PC-3 (cell line): Measurements from ENCODE around the gene RHEBL1. TPM values are rescaled to one million over a fixed set of nuclear protein-coding genes. Genes with fewer than 3 reads are reported as not detected.

Experiments used
- ATAC-seq: fragments of 200-7000 bp; cut with Tn5 transposase; 2 replicates; pipeline ENCODE4 v1.9.1; 2020; ENCODE audit warnings: mild to moderate bottlenecking, moderate library complexity
- BruUV-seq: library from RNA; stranded (reverse); fragments of 400-500 nt; replicated peaks from 2 replicates; lab custom pipeline; 2021; lab: Mats Ljungman, UMichigan
- CTCF ChIA-PET: fragments of 300-600 bp; sonication (Branson Sonifier 250); formaldehyde crosslinking; loops from one replicate; lab custom pipeline; 2022; ENCODE audit warnings: antibody characterized with exemption; lab: Charles Lee
- POLR2A ChIA-PET: fragments of 300-600 bp; sonication (Branson Sonifier 250); formaldehyde crosslinking; loops from one replicate; lab custom pipeline; 2022; ENCODE audit warnings: antibody characterized with exemption; ENCODE audit not compliant: unreplicated experiment; lab: Charles Lee
- DNase-seq: peaks from one replicate; pipeline ENCODE4 v3.0.0-alpha.2; 2015
- H2AFZ ChIP-seq: fragments of 300-600 bp; sonication (generic); 2 replicates; pipeline ENCODE4 v1.6.0; 2016; ENCODE audit warnings: antibody characterized with exemption, low read length
- H3F3A ChIP-seq: fragments of 300-600 bp; sonication (generic); one replicate; pipeline ENCODE4 v1.6.0; 2017; ENCODE audit warnings: antibody characterized with exemption, low read length, control low read depth, mild to moderate bottlenecking; ENCODE audit not compliant: unreplicated experiment
- H3K27ac ChIP-seq: fragments of 300-600 bp; sonication (generic); 2 replicates; pipeline ENCODE4 v1.5.1; 2016; ENCODE audit warnings: mild to moderate bottlenecking, low read length
- H3K27me3 ChIP-seq: fragments of 300-600 bp; sonication (generic); 2 replicates; pipeline ENCODE4 v1.6.1; 2016; ENCODE audit warnings: low read length, mixed read lengths
- H3K36me3 ChIP-seq: fragments of 300-600 bp; sonication (generic); 2 replicates; pipeline ENCODE4 v1.6.1; 2016; ENCODE audit warnings: low read depth, mixed run types, low read length, mixed read lengths
- H3K4me1 ChIP-seq: fragments of 300-600 bp; sonication (generic); 2 replicates; pipeline ENCODE4 v1.5.1; 2016; ENCODE audit warnings: low read length; ENCODE audit not compliant: insufficient read depth
- H3K4me2 ChIP-seq: fragments of 300-600 bp; sonication (generic); 2 replicates; pipeline ENCODE4 v1.6.0; 2016; ENCODE audit warnings: low read length
- H3K4me3 ChIP-seq: fragments of 300-600 bp; sonication (generic); 2 replicates; pipeline ENCODE4 v1.5.1; 2016; ENCODE audit warnings: mild to moderate bottlenecking, low read length, mixed read lengths
- H3K79me2 ChIP-seq: fragments of 300-600 bp; sonication (generic); 2 replicates; pipeline ENCODE4 v1.6.1; 2017; ENCODE audit warnings: low read length, mixed read lengths
- H3K9ac ChIP-seq: fragments of 300-600 bp; sonication (generic); 2 replicates; pipeline ENCODE4 v1.6.0; 2016; ENCODE audit warnings: mild to moderate bottlenecking, low read length
- H3K9me2 ChIP-seq: fragments of 300-600 bp; sonication (generic); replicated peaks from 2 replicates; pipeline ENCODE4 v1.6.1; 2016; ENCODE audit warnings: mixed run types, low read length, mixed read lengths
- H3K9me3 ChIP-seq: fragments of 300-600 bp; sonication (generic); 2 replicates; pipeline ENCODE4 v1.6.1; 2016; ENCODE audit warnings: low read length, mixed read lengths
- H4K20me1 ChIP-seq: fragments of 300-600 bp; sonication (generic); 2 replicates; pipeline ENCODE4 v1.6.1; 2016; ENCODE audit warnings: low read length, mixed read lengths
- CTCF ChIP-seq: fragments of 300-600 bp; sonication (generic); conservative IDR thresholded peaks from 2 replicates; pipeline ENCODE4 v1.5.1; 2017; ENCODE audit warnings: antibody characterized with exemption, low read depth, mild to moderate bottlenecking, low read length
- EZH2 ChIP-seq: fragments of 300-600 bp; sonication (generic); IDR thresholded peaks from one replicate; pipeline ENCODE4 v1.6.1; 2017; ENCODE audit warnings: antibody characterized with exemption, mild to moderate bottlenecking, low read length; ENCODE audit not compliant: unreplicated experiment
- EZH2phosphoT487 ChIP-seq: fragments of 300-600 bp; sonication (generic); IDR thresholded peaks from 2 replicates; pipeline ENCODE4 v1.6.1; 2018; ENCODE audit warnings: mild to moderate bottlenecking, antibody characterized with exemption, low read length, borderline replicate concordance
- intact Hi-C: fragments of 100-400 bp; cut with micrococcal nuclease; formaldehyde crosslinking; loops from 2 replicates; pipeline ENCODE4 v1.9.0; 2023
- total RNA-seq: library from RNA; depleted of rRNA; stranded (reverse); fragments of >200 nt; gene quantifications from 2 replicates; pipeline ENCODE4 v1.2.3, GENCODE V29; 2014

RHEBL1 gene
- total RNA-seq, 1 experiment from 2014 or later: 5.0 TPM

- peaks cover 4% of the 10 kb centered on the region for H3F3A ChIP-seq
- peaks cover 20% of the 10 kb centered on the region for H3K79me2 ChIP-seq
- H4K20me1 ChIP-seq: no peaks in the 10 kb centered on the region
- TF ChIP-seq EZH2: no peak
- TF ChIP-seq EZH2phosphoT487: no peak
- TF ChIP-seq CTCF: no peak
- CTCF ChIA-PET: no interaction called here
- POLR2A ChIA-PET: no interaction called here
- H3K4me1 ChIP-seq: peaks cover 18% of the 10 kb centered on the region
- no peak for DNase-seq
- no peaks in the 10 kb centered on the region for H3K9me2 ChIP-seq
- no TSS peak for BruUV-seq
- no peak overlapping the region for H3K4me3 ChIP-seq
- no peak overlapping the region for H3K9ac ChIP-seq
- no peak for ATAC-seq
- no peak overlapping the region for H2AFZ ChIP-seq
- intact Hi-C loops: no loop called here
- H3K4me2 ChIP-seq: no peak overlapping the region
- H3K9me3 ChIP-seq: no peaks in the 10 kb centered on the region
- H3K27ac ChIP-seq: no peak overlapping the region
- H3K36me3 ChIP-seq: peaks cover 25% of the 10 kb centered on the region
- no peaks in the 10 kb centered on the region for H3K27me3 ChIP-seq
These were observed 48.4 kb downstream of the RHEBL1 start for GRCh38 chr12:49021292-49021915.

- BruUV-seq: no TSS peak
- ATAC-seq (no peak), DNase-seq (no peak)
- TF ChIP-seq EZH2 (no peak), CTCF (no peak), EZH2phosphoT487 (no peak)
- Histone ChIP-seq H3K36me3 (peaks cover 16% of the 10 kb centered on the region), H3K4me1 (peaks cover 18% of the 10 kb centered on the region), H3F3A (peaks cover 4% of the 10 kb centered on the region), H3K9me3 (no peaks in the 10 kb centered on the region), H3K4me2 (no peak overlapping the region), H3K9me2 (no peaks in the 10 kb centered on the region), H3K4me3 (no peak overlapping the region), H3K27ac (no peak overlapping the region), H4K20me1 (no peaks in the 10 kb centered on the region), H3K79me2 (peaks cover 26% of the 10 kb centered on the region), H3K9ac (no peak overlapping the region), H3K27me3 (no peaks in the 10 kb centered on the region), H2AFZ (no peak overlapping the region)
- CTCF ChIA-PET: interaction anchor here (0.6 to 1.3 kb wide), 2 partner anchors 24 to 100 kb away, joined by 5 to 7 read pairs; no protein-coding TSS in a partner anchor
- intact Hi-C loops: no loop called here
- POLR2A ChIA-PET: no interaction called here
These were observed 49.3 kb downstream of the RHEBL1 start for GRCh38 chr12:49020441-49020840.
